Activated CD4-positive, alpha-beta T cell treated with anti-CD3 and anti-CD28 coated beads, Interleukin-2, amount 10 ng/mL, durations not matched to agents 24 days and 14 days (primary cell): Measurements from ENCODE around the gene CPOX. TPM values are rescaled to one million over a fixed set of nuclear protein-coding genes. Genes with fewer than 3 reads are reported as not detected.
A peak's percentile ranks its signal among the peaks of the same experiment; 100 is the strongest.
"Not testable (repeated sequence)": the region's sequence is repeated elsewhere in the genome, so short reads cannot be mapped to it uniquely, and the experiment has no call there.

Source experiments
- DNase-seq: peaks from one replicate; pipeline ENCODE4 v3.0.0; 2022
- H3K27ac Mint-ChIP-seq: one replicate; pipeline ENCODE4 v1.8.0; 2022; ENCODE audit warnings: mild to moderate bottlenecking, mixed read lengths
- H3K27me3 Mint-ChIP-seq: one replicate; pipeline ENCODE4 v1.8.0; 2022; ENCODE audit warnings: mixed read lengths
- H3K36me3 Mint-ChIP-seq: one replicate; pipeline ENCODE4 v1.8.0; 2022; ENCODE audit warnings: low read depth, mild to moderate bottlenecking, mixed read lengths
- H3K4me1 Mint-ChIP-seq: one replicate; pipeline ENCODE4 v1.8.0; 2021; ENCODE audit warnings: mixed read lengths
- H3K4me3 Mint-ChIP-seq: one replicate; pipeline ENCODE4 v1.8.0; 2022; ENCODE audit warnings: mild to moderate bottlenecking, moderate library complexity, mixed read lengths
- H3K9me3 Mint-ChIP-seq: one replicate; pipeline ENCODE4 v1.8.0; 2021; ENCODE audit warnings: mixed read lengths
- intact Hi-C: fragments of 100-400 bp; cut with micrococcal nuclease; formaldehyde crosslinking; loops from one replicate; pipeline ENCODE4 v1.15.1; 2023
- total RNA-seq: library from RNA; stranded (reverse); gene quantifications from 2 replicates; pipeline ENCODE4 v1.2.3, GENCODE V29; 2022

Gene CPOX
- 46.4 and 46.6 TPM in 2 replicates for total RNA-seq

DNA sequence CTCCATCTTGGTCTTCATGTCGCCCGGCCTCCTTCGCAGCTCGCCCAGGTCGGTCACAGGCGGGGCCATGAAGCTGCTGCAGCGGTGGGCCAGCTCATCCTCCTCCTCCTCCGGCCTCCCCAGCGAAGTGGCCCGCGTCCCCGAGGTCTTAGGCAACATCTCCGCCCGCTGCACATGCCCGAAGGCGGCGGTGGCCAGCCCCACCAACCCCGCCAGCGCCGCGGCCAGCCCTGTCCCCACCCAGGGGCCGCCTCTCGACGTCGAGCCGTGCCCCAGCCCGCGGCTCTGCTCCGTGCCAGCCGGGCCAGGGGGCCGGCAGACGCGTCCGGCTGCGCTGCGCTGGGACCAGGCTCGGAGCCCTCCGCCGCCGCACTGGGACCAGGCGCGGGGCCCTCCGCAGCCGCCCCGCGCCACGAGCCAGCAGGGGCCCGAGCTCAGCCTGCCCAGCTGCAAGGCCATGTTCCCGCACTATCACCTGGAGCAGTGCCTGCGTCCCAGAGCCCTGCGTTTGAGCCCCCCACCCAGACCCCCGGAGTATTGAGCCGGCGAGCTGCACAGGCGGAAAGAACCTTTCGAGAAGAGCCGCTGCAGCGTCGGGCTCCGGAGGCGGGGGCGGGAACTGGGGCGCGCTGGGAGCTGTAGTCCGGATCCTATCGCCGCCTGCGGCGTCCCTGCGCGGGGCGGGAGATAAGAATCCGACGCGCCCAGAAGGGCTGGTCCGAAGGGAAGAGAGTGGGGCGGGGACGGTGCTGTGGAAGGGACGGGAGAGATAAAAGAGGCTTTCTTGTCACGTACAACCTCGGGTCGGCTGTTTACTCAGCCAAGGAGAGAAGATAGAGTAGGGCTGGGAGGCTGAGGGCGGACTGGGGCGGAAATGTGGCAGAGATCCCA lies at the start of gene CPOX:
CPOX (minus strand) TSS at position 566 of the 891 bp plus-strand sequence; CDS start at position 459, 107 bp downstream.
- Mint-ChIP-seq H3K27ac (peak within 1 kb of the TSS; percentile 91), H3K27me3 (no peaks in the 10 kb centered on the region), H3K4me1 (peaks cover 48% of the 10 kb centered on the region), H3K9me3 (peaks cover 4% of the 10 kb centered on the region), H3K4me3 (peak within 1 kb of the TSS; percentile 90), H3K36me3 (peaks cover 31% of the 10 kb centered on the region)
- intact Hi-C loops, result loop anchor here (1.0 to 5.0 kb wide), 7 partner anchors 19 to 829 kb away; partner anchors contain the start of genes ARL6, CLDND1 and DCBLD2
- DNase-seq, result peak; percentile 97

DNA sequence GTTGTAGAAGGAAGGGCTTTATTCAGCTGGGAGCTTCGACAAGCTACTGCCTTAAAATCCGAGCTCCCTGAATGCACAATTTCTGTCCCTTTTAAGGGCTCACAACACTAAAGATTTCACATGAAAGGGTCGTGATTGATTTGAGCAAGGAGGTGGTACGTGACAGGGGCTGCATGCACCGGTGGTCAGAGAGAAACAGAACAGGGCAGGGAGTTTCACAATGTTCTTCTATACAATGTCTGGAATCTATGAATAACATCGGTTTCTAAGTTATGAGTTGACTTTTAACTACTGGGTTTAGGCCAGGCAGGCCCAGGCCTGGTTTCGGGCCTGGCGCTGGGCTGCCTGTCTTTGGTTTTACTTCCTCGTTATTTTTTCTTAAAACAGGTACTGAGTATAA lies 49.4 kb upstream of the CPOX start:
- DNase-seq, H3K4me3 Mint-ChIP-seq, H3K36me3 Mint-ChIP-seq, H3K4me1 Mint-ChIP-seq, H3K9me3 Mint-ChIP-seq, intact Hi-C loops, H3K27ac Mint-ChIP-seq: not testable (repeated sequence)
- peaks cover 18% of the 10 kb centered on the region for H3K27me3 Mint-ChIP-seq

DNA sequence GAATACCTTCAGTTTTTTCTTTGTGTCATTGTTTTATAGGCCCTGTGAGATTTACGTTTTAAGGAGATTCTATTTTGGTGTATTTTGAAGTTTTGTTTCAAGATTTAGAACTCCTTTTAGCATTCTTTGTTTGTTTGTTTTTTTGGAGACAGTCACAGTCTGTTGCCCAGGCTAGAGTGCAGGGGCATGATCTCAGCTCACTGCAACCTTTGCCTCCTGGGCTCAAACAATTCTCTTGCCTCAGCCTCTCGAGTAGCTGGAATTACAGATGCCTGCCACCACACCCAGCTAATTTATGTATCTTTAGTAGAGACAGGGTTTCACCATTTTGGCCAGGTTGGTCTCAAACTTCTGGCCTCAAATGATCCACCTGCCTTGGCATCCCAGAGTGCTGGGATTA lies 48.3 kb upstream of the CPOX start:
- H3K4me3 Mint-ChIP-seq, DNase-seq, H3K27ac Mint-ChIP-seq, H3K9me3 Mint-ChIP-seq, intact Hi-C loops, H3K4me1 Mint-ChIP-seq, H3K36me3 Mint-ChIP-seq: not testable (repeated sequence)
- peaks cover 19% of the 10 kb centered on the region for H3K27me3 Mint-ChIP-seq

DNA sequence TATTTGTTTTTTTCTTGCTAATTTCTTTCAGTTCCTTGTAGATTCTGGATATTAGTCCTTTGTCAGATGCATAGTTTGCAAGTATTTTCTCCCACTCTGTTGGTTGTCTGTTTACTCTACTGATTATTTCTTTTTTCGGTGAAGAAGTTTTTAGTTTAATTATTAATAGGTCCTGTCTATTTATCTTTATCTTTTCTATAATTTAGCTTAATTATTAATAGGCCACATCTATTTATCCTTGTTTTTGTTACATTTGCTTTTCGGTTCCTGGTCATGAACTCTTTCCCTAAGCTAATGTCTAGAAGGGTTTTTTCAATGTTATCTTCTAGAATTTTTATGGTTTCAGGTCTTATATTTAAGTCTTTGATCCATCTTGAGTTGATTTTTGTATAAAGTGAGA lies 45.1 kb upstream of the CPOX start:
- DNase-seq, intact Hi-C loops, H3K4me1 Mint-ChIP-seq, H3K9me3 Mint-ChIP-seq, H3K27ac Mint-ChIP-seq, H3K4me3 Mint-ChIP-seq, H3K36me3 Mint-ChIP-seq: not testable (repeated sequence)
- peaks cover 22% of the 10 kb centered on the region for H3K27me3 Mint-ChIP-seq

DNA sequence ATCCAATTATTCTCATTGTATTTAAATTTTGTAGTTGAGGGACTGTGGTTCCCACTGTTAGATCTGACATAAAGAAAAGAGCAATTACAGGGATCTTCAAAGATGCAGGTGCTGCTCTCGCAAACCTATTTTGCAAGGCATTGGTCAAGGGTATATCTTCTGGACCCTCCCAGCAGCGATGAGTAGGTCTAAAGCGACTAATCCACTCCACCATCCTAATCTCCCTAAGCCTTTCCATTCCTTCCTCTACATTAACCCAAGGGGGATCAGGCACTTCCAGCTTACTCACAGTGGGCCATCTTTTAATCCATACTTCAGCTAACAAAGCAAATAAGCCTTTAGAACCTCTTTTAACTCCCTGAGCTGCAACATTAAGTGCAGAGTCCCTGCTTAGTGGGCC lies 37.0 kb upstream of the CPOX start:
- Mint-ChIP-seq H3K4me3 (no peak overlapping the region), H3K36me3 (no peaks in the 10 kb centered on the region), H3K9me3 (no peaks in the 10 kb centered on the region), H3K27me3 (peaks cover 2% of the 10 kb centered on the region), H3K27ac (no peak overlapping the region), H3K4me1 (no peaks in the 10 kb centered on the region)
- DNase-seq, result no peak
- intact Hi-C loops, result no loop called here

DNA sequence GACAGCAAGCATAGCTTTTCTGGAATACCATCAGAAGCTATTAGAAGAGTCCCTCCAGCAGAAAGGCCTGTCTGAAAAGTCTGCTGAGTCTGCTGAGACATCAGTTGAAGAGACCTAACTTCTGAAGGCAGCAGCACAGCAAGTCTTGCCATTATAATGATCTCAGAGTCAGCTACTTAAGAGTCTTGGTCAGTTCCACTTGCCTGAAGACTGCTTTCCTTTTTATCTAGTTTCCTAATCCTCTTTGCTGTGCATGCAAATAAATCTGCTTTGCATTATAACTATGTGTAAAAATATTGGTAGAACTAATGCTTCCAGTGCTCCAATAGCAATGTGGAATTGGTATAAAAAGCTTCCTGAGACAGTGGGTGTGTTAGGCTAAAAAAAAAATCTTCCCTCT lies 34.9 kb upstream of the CPOX start:
- intact Hi-C loops, result no loop called here

DNA sequence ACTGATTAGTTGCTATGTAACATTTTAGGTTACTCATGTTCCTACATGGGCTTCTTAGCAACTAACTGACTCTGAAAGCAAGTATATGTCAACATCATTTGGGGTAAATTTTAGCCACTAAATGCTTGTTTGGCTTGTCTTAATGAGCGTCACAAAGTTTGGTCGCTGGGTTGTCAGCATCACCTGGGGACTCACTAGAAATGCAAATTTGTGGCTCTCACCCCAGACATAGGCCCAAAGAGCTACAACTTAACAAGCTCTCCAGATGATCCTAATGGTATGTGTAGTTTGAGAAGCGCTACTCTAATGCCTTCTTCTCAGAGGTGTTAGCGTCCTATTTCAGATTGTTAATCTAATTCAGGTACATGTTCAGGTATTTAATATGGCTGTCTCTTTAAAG lies 32.7 kb upstream of the CPOX start:
- Mint-ChIP-seq H3K9me3 (no peaks in the 10 kb centered on the region), H3K27me3 (peaks cover 2% of the 10 kb centered on the region), H3K36me3 (no peaks in the 10 kb centered on the region), H3K4me1 (no peaks in the 10 kb centered on the region), H3K4me3 (no peak overlapping the region), H3K27ac (no peak overlapping the region)
- DNase-seq, result no peak
- intact Hi-C loops, result no loop called here

More for the DNA sequence above, 34.9 kb upstream of the CPOX start:
- H3K4me3 Mint-ChIP-seq, result no peak overlapping the region
- peaks cover 2% of the 10 kb centered on the region for H3K27me3 Mint-ChIP-seq
- H3K4me1 Mint-ChIP-seq, result no peaks in the 10 kb centered on the region
- no peak for DNase-seq
- H3K27ac Mint-ChIP-seq, result no peak overlapping the region
- H3K9me3 Mint-ChIP-seq, result no peaks in the 10 kb centered on the region
- H3K36me3 Mint-ChIP-seq, result no peaks in the 10 kb centered on the region

DNA sequence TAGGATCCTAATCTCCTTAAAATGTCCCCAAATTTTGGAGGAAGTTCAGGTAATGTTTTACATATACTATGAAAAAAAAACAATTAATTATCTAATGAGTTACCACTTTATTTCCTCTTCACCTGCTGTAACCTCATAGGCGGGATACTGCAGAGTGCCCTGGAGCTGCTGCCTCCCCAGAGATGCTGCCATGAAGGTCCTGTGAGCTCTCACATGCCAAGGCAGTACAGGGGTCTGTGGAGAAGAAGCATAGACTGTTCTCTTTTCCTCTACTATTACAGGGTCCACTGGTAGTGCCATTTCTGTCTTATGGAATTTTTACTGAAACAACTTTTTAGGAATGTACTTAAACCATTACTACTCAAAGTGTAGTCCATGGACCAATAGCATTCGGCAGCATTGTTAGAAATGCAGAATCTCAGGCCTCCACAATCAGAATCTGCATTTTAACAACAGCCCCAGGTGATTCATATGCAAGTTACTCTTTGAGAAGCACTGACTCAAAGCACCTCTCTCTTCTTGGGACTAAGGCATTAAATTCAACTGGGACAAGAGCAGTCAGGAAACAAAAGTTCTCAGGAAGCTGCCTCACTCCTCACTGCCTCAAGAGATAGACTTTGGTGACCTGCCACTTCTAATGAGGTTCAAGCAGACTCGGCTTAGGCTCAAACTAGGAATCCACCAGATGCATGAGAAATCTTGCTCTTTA lies 30.3 kb upstream of the CPOX start:
- Mint-ChIP-seq H3K9me3 (no peaks in the 10 kb centered on the region), H3K36me3 (no peaks in the 10 kb centered on the region), H3K4me3 (no peak overlapping the region), H3K27me3 (peaks cover 2% of the 10 kb centered on the region), H3K4me1 (no peaks in the 10 kb centered on the region), H3K27ac (no peak overlapping the region)
- intact Hi-C loops, result no loop called here
- DNase-seq, result no peak

DNA sequence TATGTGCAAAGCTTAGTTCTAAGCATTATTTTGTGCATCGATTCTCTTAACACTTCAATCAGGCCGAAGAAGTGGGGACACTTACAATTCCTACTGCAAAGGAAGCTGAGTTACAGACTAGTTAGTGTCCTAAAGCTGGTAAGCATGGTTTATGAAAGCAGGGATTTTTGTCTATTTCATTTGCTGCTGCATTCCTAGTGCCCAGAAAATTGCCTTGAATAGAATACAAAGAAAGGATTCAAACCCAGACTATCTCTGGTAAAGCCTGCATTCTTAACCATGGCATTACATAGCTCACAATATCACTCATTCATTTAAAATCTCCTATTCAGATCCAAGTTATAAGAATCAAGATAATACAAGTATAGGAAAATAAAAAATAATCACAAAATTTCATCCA lies 24.4 kb upstream of the CPOX start:
- peaks cover 11% of the 10 kb centered on the region for H3K27me3 Mint-ChIP-seq
- H3K4me1 Mint-ChIP-seq, result no peaks in the 10 kb centered on the region
- DNase-seq, result no peak
- no peaks in the 10 kb centered on the region for H3K36me3 Mint-ChIP-seq
- H3K4me3 Mint-ChIP-seq, result no peak overlapping the region
- H3K9me3 Mint-ChIP-seq, result no peaks in the 10 kb centered on the region
- no peak overlapping the region for H3K27ac Mint-ChIP-seq
- intact Hi-C loops, result no loop called here

DNA sequence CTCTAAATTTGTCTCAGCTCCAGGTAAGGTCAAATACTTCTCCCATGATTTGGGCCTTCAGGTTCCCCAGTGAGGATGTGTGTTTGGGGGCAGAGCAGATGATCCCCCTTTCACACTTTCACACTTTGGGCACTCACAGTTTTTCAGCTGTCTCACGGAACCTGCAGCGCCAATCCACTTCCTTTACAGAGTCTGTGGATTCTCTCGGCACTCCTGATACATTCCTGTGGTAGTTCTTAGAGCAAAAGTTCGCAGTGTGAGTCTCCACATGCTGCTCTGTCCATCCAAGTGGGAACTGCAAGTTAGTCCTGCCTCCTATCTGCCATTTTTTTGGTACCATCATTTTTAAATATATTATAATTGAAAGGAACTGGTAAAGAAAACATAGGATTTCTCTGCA lies 20.2 kb upstream of the CPOX start:
- no peak for DNase-seq
- no peaks in the 10 kb centered on the region for H3K9me3 Mint-ChIP-seq
- intact Hi-C loops, result no loop called here
- no peak overlapping the region for H3K27ac Mint-ChIP-seq
- no peaks in the 10 kb centered on the region for H3K4me1 Mint-ChIP-seq
- H3K4me3 Mint-ChIP-seq, result no peak overlapping the region
- H3K36me3 Mint-ChIP-seq, result no peaks in the 10 kb centered on the region
- H3K27me3 Mint-ChIP-seq, result peaks cover 23% of the 10 kb centered on the region

DNA sequence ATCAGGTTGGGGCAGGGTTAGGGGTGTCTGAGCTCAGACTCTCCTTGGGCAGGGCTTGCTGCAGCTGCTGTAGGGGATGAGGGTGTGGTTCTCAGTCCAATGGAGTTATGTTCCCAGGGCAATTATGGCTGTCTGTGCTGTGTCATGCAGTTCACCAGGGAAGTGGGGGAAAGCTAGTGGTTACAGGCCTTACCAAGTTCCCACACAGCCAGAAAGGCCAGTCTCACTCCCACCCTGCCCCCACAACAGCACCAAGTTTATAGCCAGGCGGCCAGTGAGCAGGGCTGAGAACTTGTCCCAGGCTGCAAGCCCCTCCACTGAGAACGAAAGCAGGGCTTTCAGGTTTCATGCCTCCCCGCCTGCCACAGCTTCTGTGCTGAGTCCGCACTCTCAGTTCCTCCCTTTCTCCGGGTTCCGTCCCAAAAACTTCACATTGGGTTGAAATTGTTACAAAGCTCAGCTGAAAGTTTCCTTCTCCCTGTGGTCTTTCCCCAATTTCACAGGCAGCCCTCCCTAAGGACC lies 19.6 kb upstream of the CPOX start:
- Mint-ChIP-seq H3K9me3 (no peaks in the 10 kb centered on the region), H3K4me1 (no peaks in the 10 kb centered on the region), H3K4me3 (no peak overlapping the region), H3K36me3 (no peaks in the 10 kb centered on the region), H3K27me3 (peaks cover 21% of the 10 kb centered on the region), H3K27ac (no peak overlapping the region)
- no peak for DNase-seq
- intact Hi-C loops, result no loop called here

DNA sequence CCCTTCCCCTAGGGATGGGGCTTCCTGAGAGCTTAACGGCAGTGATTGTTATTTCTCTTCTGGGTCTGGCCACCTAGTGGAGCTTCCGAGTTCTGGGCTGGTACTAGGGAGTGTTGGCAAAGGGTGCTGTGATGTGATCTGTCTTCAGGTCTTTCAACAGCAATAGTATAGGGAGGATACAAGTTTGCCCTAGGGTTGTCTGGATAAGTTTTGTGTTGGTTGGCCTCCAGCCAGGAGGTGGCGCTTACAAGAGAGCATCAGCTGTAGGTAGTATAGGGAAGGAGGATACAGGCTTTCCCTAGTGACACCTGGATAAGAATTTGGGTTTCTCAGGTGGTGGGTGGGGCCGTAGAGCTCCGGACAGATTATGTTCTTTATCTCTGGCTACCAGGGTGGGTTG lies 19.2 kb upstream of the CPOX start:
- H3K36me3 Mint-ChIP-seq, result no peaks in the 10 kb centered on the region
- H3K27ac Mint-ChIP-seq, result no peak overlapping the region
- intact Hi-C loops, result no loop called here
- H3K4me1 Mint-ChIP-seq, result no peaks in the 10 kb centered on the region
- DNase-seq, result peak; percentile 62
- no peaks in the 10 kb centered on the region for H3K9me3 Mint-ChIP-seq
- H3K4me3 Mint-ChIP-seq, result no peak overlapping the region
- H3K27me3 Mint-ChIP-seq, result peaks cover 21% of the 10 kb centered on the region

DNA sequence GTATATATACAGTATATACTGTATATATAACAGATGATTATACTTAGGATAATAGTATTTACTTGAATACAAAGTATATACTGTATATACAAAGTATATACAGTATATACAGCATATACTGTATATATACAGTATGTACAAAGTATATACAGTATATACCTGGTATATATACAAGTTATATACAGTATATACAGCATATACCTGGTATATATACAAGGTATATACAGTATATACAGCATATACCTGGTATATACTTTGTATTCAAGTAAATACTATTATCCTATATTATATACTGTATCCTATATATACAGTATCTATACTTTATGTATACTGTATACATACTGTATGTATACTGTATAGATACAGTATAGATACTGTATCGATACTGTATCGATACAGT lies 14.6 kb upstream of the CPOX start:
- peaks cover 30% of the 10 kb centered on the region for H3K27me3 Mint-ChIP-seq
- intact Hi-C loops, result no loop called here

DNA sequence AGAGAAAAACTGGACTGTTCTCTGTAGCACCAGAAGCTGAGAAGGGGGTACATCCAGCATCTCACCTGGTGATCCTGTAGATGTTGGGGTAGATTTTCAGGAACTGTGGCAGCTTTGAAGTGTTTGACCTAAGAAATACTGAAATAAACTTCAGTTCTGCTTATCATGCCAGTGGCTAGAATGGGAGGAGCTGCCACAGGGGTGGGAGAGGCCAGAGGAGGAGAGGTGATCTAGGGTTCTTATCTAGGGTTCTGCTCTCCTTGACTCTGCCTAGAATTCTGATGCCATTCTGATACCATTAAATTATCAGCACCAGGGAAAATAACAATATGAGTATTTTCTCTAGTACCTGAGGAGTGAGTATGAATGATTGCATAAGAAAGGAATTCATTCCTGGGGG lies 10.2 kb upstream of the CPOX start:
- Mint-ChIP-seq H3K9me3 (no peaks in the 10 kb centered on the region), H3K4me1 (peaks cover 2% of the 10 kb centered on the region), H3K4me3 (no peak overlapping the region), H3K27me3 (peaks cover 18% of the 10 kb centered on the region), H3K36me3 (no peaks in the 10 kb centered on the region), H3K27ac (no peak overlapping the region)
- no peak for DNase-seq
- intact Hi-C loops, result no loop called here

More for the DNA sequence above, 14.6 kb upstream of the CPOX start:
- Mint-ChIP-seq H3K9me3 (no peaks in the 10 kb centered on the region), H3K4me3 (no peak overlapping the region), H3K4me1 (no peaks in the 10 kb centered on the region), H3K36me3 (no peaks in the 10 kb centered on the region), H3K27ac (no peak overlapping the region)
- no peak for DNase-seq
